HFF-Myc (cell line): ENCODE measurements around the gene GLI2.
A peak's percentile ranks its signal among the peaks of the same experiment; 100 is the strongest.

Experiments used
- DNase-seq: peaks from one replicate; pipeline ENCODE4 v3.0.0-alpha.2; 2011; ENCODE audit warnings: low read depth; ENCODE audit errors: extremely low read depth
- H3K4me3 ChIP-seq: replicated peaks from 2 replicates; pipeline ENCODE4 v1.5.1; 2011; ENCODE audit warnings: low read depth, mild to moderate bottlenecking, control low read depth, low read length
- CTCF ChIP-seq: IDR thresholded peaks from 2 replicates; pipeline ENCODE4 v1.5.1; 2012; ENCODE audit warnings: mild to moderate bottlenecking, low read depth, low read length, control low read depth; ENCODE audit errors: missing control alignments

GLI2 gene

GRCh38 chr2:120702061-120702460 is 33.6 kb upstream of the GLI2 start:
- TF ChIP-seq CTCF: no peak
- DNase-seq: no peak
- H3K4me3 ChIP-seq: no peak overlapping the region

- H3K4me3 ChIP-seq: no peak overlapping the region
- TF ChIP-seq CTCF: no peak
- no peak for DNase-seq
These were observed 32.9 kb upstream of the GLI2 start for GRCh38 chr2:120702801-120703200.

- DNase-seq: peak; percentile 70
- no peak for TF ChIP-seq CTCF
- H3K4me3 ChIP-seq: no peak overlapping the region
These were observed 32.2 kb upstream of the GLI2 start for GRCh38 chr2:120703330-120703994.

GRCh38 chr2:120704696-120705095 is 31.0 kb upstream of the GLI2 start:
- TF ChIP-seq CTCF: no peak
- no peak for DNase-seq
- no peak overlapping the region for H3K4me3 ChIP-seq

GRCh38 chr2:120707816-120708215 is 27.9 kb upstream of the GLI2 start:
- no peak overlapping the region for H3K4me3 ChIP-seq
- no peak for TF ChIP-seq CTCF
- DNase-seq: no peak

- no peak for TF ChIP-seq CTCF
These were observed 26.6 kb upstream of the GLI2 start for GRCh38 chr2:120708944-120709607.

More at GRCh38 chr2:120708944-120709607, 26.6 kb upstream of the GLI2 start:
- no peak overlapping the region for H3K4me3 ChIP-seq
- DNase-seq: no peak
